ENCODE results near the gene ASB3. TPM values are rescaled to one million over a fixed set of nuclear protein-coding genes. Genes with fewer than 3 reads are reported as not detected.
"Not testable (repeated sequence)": the region's sequence is repeated elsewhere in the genome, so short reads cannot be mapped to it uniquely, and the experiment has no call there.

The ASB3 gene
- total RNA-seq, 1 donor from 2014 or later, result 17.3 TPM

DNA sequence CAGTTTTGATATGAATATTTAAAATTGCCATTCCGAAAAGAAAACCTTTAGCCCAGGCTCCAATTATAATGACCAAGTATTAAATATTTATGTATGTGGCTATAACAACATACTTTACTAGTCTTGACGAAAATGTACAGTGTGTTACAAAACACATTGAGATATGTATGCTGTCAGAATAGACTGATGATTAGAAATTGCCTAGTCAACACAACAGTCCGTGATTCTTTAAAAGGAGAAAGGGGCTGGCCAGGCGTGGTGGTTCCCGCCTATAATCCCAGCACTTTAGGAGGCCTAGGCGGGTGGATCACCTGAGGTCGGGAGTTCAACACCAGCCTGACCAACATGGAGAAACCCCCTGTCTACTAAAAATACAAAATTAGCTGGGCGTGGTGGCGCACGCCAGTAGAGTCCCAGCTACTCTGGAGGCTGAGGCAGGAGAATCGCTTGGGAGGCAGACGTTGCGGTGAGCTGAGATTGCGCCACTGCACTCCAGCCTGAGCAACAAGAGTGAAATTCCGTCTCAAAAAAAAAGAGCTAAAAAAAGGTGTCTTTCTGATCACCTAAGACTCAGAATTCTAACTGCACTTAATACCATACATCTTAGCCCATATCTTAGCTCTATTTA is 17.3 kb downstream of the ASB3 start:
- no peaks in the 10 kb centered on the region for H3K36me3 ChIP-seq (ENCODE audit: control insufficient read depth, insufficient read depth, low read length)
- H3K27me3 ChIP-seq (ENCODE audit: control insufficient read depth, insufficient read depth, low read length), result no peaks in the 10 kb centered on the region
- TF ChIP-seq CTCF (IDR thresholded peaks at IDR 0.05; ENCODE audit: insufficient read depth, low read length, poor library complexity, severe bottlenecking), result no peak
- no peak overlapping the region for H3K4me3 ChIP-seq (ENCODE audit: low read depth, low read length)
- DNase-seq (ENCODE audit: low read depth), result no peak

- Histone ChIP-seq H3K27me3 (ENCODE audit: control insufficient read depth, insufficient read depth, low read length) (no peaks in the 10 kb centered on the region), H3K36me3 (ENCODE audit: control insufficient read depth, insufficient read depth, low read length) (no peaks in the 10 kb centered on the region), H3K4me3 (ENCODE audit: low read depth, low read length) (peak overlapping the region; percentile 73)
- no peak for TF ChIP-seq CTCF (IDR thresholded peaks at IDR 0.05; ENCODE audit: insufficient read depth, low read length, poor library complexity, severe bottlenecking)
- DNase-seq (ENCODE audit: low read depth), result no peak
These were observed 18.6 kb downstream of the ASB3 start for GRCh38 chr2:53768242-53768542.

DNA sequence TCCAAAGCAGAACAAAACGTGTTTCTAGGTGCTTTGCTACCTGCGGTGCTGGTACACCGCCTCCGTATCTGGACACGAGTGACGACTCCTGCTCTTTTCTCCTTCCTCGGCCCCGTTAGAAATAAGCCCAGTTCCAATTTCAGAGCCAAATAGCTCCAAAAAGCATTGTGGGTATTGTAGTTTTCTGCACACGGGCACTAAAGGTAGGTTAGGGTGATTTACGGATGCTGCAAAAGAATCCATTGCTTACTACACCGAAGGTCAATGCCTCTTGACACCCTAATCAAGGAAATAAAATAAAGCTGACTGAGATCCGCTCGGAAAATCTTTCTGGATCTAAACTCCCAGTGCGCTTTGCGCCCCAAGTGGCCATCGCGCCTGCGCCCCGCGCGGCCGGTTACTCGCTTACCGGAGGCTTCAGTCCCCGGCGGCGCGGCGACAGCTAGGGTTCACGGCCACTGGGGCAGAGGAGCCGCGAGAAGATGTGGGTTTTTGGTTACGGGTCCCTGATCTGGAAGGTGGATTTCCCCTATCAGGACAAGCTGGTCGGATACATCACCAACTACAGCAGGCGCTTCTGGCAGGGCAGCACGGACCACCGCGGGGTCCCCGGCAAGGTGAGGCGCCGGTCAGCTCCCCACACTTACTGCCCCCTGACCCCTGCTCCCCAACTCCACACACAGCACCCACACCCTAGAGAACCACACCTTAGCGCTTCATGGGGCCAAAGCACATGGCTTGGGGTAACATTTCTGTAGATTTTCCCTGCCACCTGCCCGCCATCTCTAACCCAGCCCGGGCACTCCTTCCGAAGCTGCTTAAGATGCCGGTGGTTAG is 19.1 kb downstream of the ASB3 start, which contains the start of gene CHAC2:
Gene CHAC2 (plus strand): TSS at position 400 of the 837 bp plus-strand sequence. CDS start 83 bp downstream, at position 483.
- no peaks in the 10 kb centered on the region for H3K27me3 ChIP-seq (ENCODE audit: control insufficient read depth, insufficient read depth, low read length)
- DNase-seq (ENCODE audit: low read depth), result peak; percentile 45
- TF ChIP-seq CTCF (IDR thresholded peaks at IDR 0.05; ENCODE audit: insufficient read depth, low read length, poor library complexity, severe bottlenecking), result no peak
- H3K4me3 ChIP-seq (ENCODE audit: low read depth, low read length), result peak within 1 kb of the TSS; percentile 73
- H3K36me3 ChIP-seq (ENCODE audit: control insufficient read depth, insufficient read depth, low read length), result no peaks in the 10 kb centered on the region

DNA sequence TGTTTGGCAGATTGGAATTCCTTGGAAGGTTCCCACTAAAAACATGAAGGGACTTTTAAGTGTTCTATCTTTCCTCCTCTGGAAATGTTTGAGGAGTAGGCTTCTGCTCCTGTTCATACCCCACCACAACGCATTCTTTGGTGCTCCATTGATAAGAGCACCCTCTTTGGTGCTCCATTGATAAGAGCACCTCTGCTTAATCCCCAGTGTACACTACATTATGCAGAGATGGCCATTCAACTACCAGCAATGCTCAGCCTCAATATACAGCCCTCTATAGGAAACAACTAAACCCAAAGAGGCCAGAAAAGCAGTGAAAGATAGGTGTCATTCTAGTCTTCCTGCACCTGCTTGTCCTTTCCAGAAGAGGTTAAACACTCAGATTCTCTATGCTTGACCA is 21.0 kb downstream of the ASB3 start:
- no peaks in the 10 kb centered on the region for H3K36me3 ChIP-seq (ENCODE audit: control insufficient read depth, insufficient read depth, low read length)
- TF ChIP-seq CTCF (IDR thresholded peaks at IDR 0.05; ENCODE audit: insufficient read depth, low read length, poor library complexity, severe bottlenecking), result no peak

GRCh38 chr2:53757206-53757605 is 29.5 kb downstream of the ASB3 start:
- not testable (repeated sequence) for H3K4me3 ChIP-seq (ENCODE audit: low read depth, low read length); H3K36me3 ChIP-seq (ENCODE audit: control insufficient read depth, insufficient read depth, low read length); DNase-seq (ENCODE audit: low read depth); H3K27me3 ChIP-seq (ENCODE audit: control insufficient read depth, insufficient read depth, low read length)

More for the DNA sequence above, 21.0 kb downstream of the ASB3 start:
- H3K27me3 ChIP-seq (ENCODE audit: control insufficient read depth, insufficient read depth, low read length), result no peaks in the 10 kb centered on the region
- no peak for DNase-seq (ENCODE audit: low read depth)
- no peak overlapping the region for H3K4me3 ChIP-seq (ENCODE audit: low read depth, low read length)

GRCh38 chr2:53756644-53757043 is 30.1 kb downstream of the ASB3 start:
- DNase-seq (ENCODE audit: low read depth), result no peak
- TF ChIP-seq CTCF (IDR thresholded peaks at IDR 0.05; ENCODE audit: insufficient read depth, low read length, poor library complexity, severe bottlenecking), result no peak
- H3K4me3 ChIP-seq (ENCODE audit: low read depth, low read length), result no peak overlapping the region
- no peaks in the 10 kb centered on the region for H3K36me3 ChIP-seq (ENCODE audit: control insufficient read depth, insufficient read depth, low read length)
- no peaks in the 10 kb centered on the region for H3K27me3 ChIP-seq (ENCODE audit: control insufficient read depth, insufficient read depth, low read length)

All from kidney epithelial cell (primary cell).